DMS79 treated with DMSO at 0.1 percent for 48 hours (cell line): ENCODE data around the gene TMEM9.
A peak's percentile ranks its signal among the peaks of the same experiment; 100 is the strongest.

Experiments
- DNase-seq: peaks from one replicate; lab custom pipeline; 2025; lab: John Stamatoyannopoulos, UW

The TMEM9 gene

GRCh38 chr1:201126832-201127754 lies 27.2 kb downstream of the TMEM9 start, which contains the start of gene ASCL5:
ASCL5 (minus strand) TSS chr1:201127184; CDS start chr1:201115372, 11,812 bp downstream.
- peak; percentile 63 for DNase-seq

DNA sequence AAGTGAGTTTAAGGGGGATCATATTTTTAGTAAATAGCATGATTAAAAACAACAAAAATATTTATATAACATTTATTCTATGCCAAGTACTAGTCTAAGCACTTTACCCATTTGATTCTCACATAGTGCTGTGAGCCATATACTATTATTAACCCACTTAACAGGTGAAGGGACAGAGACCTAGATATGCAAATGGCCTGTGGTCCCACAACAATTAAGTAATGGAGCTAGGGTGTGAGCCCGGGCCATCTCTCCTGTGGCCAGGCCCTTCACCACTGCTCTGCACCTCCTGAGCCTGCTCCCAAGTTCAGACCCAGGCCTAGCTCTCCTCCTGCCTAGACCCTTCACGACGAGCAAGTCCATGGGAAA lies 27.8 kb downstream of the TMEM9 start:
- no peak for DNase-seq

- DNase-seq = peak; percentile 66
These were observed 28.5 kb downstream of the TMEM9 start for GRCh38 chr1:201125800-201126199.

GRCh38 chr1:201125019-201125418 lies 29.3 kb downstream of the TMEM9 start:
- peak; percentile 43 for DNase-seq

DNA sequence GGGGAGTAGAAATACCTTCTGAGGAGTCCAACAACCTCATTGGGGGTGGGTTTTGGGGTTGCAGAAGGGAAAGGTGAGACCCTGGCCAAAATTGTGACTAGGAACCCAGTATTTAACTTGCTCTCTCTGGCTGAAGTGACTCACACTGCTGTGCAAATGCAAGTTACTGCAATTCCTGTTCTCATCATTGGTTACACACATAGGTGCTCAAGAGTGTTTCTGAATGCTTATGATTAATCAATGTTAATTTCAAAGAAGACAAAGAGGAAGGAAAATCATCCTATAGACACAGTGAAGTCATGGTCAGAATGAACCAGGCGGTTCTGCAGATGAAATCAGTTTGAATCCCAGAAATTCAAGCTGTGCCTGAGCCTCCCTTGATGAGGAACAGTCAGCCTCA lies 30.4 kb downstream of the TMEM9 start:
- no peak for DNase-seq

DNA sequence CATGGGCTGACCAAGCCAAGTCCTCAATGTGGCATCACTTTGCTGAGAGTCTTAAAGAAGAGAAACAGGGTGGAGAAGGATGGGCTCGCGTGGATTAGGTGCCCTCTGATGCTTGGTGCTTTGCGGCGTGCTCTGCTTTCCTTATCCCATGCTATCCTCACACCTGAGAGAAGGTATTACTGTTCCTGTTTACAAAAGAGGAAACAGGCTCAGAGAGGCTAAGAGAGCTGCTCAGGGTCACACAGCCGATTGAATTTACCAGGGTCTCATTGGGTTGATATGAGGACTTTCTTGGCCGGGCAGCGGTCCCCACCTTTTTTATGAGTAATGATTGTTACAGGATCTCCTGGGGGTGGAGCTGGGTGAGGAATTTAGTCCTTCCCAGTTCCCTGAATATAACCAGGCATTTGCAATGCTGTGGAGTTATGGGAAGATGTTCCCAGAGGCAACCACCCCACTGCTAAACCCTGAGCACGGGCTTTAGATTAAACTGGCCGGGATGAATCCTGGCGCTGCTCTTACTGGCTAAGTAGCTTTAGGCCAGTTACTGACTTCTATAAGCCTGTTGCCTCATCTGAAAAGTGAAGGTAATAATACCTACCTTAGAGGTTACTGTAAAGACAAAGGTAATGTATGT lies 31.8 kb downstream of the TMEM9 start:
- no peak for DNase-seq

DNA sequence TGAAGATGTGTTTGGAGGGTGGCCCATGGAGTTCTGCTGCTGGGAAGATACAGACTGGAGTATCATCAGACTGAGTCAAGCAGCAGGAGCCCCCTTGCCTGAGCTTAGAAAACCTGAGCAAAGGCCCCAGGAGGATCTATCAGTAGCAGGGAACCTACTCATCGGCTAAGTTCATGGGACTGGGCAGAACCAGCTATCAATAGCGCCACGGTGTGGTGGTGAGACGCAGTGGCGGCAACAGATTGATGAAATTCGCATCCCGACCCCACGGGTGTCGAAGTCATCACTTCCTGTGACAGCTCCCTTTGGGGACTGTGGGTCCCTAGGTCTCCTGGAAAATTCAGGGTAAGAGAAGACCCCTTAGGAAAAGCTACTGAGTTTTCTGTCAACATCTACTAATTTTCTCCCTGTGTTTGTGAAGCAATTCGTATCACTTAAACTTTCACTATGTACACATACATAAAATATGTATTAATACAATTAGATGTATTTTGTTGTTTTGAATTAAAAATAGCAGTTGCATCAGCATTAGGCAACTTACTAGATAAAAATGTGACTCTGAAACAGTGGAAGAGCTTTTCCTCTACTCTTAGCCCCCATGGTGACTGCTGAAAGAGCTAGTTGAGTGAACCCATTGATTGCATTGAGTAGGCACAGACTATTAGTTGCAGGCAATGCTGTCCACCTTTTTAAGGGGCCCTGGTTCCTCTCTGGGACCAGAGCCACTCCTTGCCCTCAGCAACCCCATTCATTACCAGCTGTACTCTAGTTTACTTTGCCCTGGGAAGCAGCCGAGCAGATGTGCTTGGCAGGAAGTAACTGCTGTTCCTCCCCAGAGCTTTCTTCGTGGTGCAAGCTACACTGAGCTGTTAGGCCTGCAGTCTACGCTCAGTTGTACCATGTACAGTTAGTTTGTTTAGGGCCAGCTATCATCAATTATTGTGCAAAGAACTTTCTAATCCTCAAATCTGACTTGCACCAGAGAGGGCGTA lies 34.8 kb downstream of the TMEM9 start:
- DNase-seq = no peak

DNA sequence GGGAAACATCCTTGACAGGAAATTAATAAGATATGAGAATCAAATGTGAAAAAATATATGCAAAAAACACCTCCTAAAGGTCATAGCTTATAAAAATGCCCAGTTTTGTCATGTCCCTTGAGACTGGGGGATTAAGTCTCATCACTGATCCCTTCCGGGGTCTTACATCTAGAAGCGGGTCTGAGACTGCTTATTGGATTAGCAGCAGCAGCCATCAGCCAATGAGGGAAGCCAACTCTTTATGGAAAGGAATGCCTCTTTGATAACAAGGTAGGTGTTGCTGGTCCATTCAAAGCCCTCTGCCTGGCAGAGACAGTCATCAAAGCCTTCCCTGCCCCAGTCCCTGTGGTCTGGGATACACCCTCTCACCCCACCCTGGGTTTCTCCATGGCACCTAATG lies 38.2 kb downstream of the TMEM9 start:
- no peak for DNase-seq

DNA sequence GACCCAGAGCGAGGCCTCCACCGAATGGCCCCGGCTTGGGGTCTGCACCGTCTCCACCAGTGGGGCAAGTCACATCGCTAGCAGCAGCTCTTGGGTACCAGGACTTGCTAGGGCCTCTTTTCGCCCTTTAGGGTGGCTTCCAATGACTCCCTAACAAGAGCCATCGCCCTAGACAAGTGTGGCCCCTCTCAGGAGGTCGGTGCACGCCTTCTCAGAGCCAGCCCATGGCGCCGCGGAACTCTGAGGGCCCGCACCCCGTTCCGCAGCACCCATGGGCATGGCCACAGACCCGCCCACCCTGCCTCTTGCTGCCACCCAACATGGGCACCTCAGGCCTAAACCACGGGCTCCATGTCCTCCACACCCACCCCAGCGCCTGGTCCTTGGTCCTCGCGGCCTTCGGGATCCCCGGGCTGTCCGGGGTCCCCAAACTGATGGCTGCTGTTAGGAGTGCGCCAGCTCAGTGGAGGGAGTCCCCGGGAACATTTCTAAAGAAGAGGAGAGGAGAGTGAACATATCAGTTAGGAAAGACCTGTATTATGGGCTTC lies 38.8 kb downstream of the TMEM9 start:
- DNase-seq = no peak

DNA sequence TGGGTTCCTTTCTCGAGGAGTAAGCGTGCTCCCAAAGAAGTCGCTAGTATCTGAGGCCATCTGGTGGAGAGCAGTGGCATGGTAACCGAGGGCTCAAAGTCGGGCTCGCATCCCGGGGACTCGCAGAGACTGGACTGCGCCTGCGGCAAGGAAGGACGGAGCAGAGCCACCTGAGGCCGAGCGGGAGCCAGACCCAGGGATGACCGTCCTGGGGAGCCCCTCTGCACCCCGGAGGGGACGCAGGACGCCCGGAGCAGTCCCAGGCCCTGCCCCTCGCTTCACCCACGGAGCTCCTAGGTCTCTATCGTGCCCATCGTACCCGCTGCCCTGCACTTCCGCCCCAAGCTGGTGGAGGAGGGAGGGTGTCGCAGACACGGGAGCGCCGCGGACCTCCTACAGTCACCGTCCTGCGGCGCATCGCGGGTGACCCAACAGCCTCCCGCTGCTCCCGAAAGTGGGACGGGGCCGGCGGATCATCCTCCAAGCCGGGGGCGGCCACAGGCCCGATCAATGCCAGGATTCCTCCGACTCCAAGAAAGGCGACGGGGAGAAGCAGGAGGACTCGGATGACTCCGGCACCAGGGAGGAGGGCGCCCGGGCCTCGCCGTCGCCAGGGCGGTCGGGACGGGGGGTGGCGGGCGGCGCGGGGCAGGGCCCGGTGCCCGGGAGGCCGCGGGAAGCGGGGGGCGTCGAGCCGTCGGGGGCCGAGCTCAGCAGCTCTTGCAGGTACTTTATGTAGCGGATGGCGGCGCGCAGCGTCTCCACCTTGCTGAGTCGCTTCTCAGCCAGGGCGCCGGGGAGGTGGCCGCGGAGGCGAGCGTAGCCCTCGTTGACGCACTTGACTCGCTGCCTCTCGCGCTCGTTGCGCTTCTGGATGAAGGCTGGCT lies 39.8 kb downstream of the TMEM9 start:
- peak; percentile 94 for DNase-seq

DNA sequence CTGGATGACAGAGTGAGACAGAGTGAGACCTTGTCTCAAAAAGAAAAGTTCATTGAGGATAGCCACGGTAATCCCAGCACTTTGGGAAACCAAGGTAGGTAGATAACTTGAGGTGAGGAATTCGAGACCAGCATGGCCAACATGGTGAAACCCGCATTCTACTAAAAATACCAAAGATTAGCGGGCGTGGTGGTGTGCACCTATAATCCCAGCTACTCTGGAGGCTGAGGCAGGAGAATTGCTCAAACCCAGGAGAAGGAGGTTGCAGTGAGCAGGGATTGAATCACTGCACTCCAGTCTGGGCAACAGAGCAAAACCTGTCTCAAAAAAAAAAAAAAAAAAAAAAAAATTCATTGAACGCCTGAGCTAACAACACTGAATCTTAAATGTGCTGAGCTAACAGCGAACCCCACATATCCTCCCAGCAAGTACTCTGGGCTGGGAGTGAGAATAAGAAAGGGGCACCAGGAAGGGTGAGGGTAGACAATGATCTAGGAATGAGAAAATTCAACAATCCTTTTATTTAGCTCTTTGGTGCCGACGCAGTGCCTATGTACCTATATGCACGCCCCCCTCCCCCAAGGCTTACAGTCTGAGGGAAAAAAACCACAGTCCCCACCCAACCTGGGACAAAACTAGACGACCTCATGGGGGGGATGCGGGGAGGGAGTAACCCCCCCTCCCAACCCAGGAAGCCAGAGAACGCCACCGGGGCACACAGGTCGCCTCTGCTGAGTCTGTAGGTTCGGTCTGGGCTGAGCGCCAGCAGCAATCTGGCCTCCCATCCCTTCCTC lies 40.6 kb downstream of the TMEM9 start:
- no peak for DNase-seq

- DNase-seq = no peak
These were observed 41.3 kb downstream of the TMEM9 start for GRCh38 chr1:201112926-201113325.

DNA sequence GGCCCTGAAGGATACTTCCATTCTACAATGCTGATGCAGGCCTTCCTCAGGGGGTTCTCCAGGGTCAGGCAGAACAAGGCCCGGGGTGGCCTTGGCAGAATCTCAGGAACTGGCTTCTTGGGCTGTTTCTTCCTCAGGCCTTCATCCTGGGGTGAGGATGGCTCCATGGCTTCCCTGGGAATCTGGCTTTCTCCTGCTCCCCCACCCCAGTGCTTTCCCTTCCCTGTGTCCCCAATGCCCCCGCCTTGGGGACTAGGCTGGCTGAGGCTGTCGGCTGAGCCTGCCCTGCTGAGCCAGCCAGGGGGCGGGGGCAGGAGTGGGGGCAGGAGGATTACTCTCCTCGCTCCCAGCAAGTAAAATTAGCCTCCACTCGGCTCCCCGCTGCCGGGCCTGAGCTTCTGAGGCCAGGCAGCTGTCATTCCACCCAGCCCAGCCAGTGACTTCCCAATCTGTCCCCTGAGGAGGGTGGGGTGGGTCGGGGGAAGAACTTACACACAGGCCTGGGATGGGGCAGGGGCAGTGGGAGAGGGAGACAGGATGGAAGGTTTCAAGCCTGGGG lies 42.0 kb downstream of the TMEM9 start, which contains the start of gene CACNA1S:
Gene CACNA1S, minus strand, starts transcription at position 254 of the 559 bp plus-strand sequence. Its CDS starts 87 bp downstream, at position 167.
- no peak for DNase-seq

- no peak for DNase-seq
These were observed 42.6 kb downstream of the TMEM9 start for GRCh38 chr1:201111672-201112071.

DNA sequence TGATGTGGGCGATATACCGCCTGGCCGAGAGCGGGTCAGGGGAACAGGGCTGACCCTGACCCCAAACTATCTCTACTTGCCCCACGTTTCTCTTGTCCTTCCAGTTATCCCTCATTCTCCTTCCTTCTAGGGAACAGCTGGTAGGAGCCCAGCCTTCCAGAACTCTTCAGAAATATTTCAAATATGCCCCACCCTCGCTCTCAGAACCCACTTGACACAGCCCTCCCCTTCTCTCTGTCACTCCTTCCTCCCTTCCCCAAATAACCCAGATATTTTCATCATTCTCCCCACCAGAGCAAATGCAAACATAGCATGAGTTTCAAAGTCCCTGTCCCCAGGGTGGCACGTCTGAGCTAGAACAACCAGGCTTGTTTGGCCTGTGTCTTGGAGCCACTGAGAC lies 43.1 kb downstream of the TMEM9 start:
- no peak for DNase-seq

GRCh38 chr1:201110616-201111015 lies 43.7 kb downstream of the TMEM9 start:
- no peak for DNase-seq

DNA sequence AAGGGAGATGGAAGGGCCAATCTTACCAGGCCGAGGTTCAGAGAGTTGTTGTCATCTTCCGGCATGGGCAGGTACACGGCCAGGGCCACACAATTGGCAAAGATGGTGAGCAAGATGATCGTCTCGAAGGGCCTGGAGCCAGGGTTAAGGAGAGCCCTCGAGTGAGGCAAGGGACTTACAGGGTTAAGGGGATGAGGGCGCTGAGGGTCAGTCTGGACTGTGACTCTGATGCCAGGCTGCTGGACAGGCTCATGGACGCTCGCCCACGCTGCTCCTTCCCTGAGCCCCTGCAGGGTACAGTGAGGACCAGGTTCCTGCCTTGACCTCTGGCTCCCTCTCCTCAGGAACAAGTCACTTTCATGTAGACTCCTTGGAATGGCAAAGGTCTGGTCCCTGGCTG lies 44.1 kb downstream of the TMEM9 start:
- DNase-seq = no peak

DNA sequence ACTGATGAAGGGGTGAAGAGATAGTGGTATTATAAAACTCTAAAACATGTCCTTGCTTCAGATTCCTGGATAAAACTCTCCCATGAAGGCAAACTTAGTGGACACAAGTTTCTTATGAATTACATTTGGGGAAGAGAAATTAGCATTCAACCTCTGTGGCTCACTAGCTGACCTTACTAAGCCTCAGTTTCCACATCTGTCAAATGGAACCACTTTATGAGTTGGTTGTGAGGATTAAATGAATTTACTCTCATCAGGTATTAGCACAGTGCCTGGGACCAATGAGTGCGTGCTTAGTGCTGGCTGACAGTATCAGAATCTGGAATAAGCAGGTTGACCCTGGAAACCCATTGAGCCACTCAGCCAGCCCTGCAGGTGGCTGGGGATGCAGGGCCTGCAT lies 44.6 kb downstream of the TMEM9 start:
- no peak for DNase-seq

GRCh38 chr1:201108614-201109013 lies 45.7 kb downstream of the TMEM9 start:
- peak; percentile 67 for DNase-seq

DNA sequence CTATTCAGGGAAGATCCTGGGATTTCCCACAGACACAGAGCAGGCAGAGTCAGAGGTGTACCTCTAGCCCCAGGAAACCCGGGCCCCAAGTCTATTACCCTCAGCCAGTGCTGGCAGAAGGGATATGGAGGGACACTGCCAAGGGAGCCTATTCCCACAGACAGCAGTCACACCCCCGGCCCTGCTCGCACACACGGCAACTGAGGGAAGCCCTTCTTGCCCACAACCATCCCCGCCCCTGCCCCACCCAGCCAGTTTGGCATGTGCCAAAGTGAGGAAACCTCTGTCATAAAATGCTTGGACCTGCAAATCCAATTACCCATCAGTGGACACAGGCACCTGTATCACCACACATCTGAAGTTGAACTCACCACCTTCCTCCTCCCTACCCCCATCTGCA lies 48.6 kb downstream of the TMEM9 start:
- no peak for DNase-seq
